ENCODE data around the gene AQP9. TPM values are rescaled to one million over a fixed set of nuclear protein-coding genes. Genes with fewer than 3 reads are reported as not detected.
A peak's percentile ranks its signal among the peaks of the same experiment; 100 is the strongest.
"Not testable (repeated sequence)": the region's sequence is repeated elsewhere in the genome, so short reads cannot be mapped to it uniquely, and the experiment has no call there.

Gene AQP9, protein sequence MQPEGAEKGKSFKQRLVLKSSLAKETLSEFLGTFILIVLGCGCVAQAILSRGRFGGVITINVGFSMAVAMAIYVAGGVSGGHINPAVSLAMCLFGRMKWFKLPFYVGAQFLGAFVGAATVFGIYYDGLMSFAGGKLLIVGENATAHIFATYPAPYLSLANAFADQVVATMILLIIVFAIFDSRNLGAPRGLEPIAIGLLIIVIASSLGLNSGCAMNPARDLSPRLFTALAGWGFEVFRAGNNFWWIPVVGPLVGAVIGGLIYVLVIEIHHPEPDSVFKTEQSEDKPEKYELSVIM
- 2.1 TPM for total RNA-seq

DNA sequence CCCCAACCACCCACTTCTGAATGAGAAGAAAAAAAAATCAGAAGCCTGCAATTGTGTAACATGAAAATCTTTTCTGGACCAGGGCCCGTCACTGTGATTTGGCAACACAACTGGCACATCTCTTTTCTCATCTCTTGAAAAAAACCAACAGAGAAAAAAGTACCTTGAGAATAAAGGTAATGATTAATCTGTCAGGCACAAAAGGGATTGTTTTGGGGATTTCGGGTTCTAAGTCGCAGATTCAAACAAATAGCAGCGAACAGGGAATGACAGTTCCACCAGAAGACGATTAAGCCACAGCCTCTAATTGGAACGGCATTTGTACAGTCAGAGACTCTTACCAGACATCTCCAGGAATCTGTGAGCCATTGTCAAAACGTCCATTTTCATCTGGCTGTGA, at the start of gene AQP9:
Gene AQP9 (plus strand): TSS at position 276 of the 400 bp plus-strand sequence. CDS start 185 bp downstream, outside the sequence.
- peak within 1 kb of the TSS; percentile 21 for H3K27ac ChIP-seq (ENCODE audit: low read depth, low read length)
- no peaks in the 10 kb centered on the region for H3K36me3 ChIP-seq (ENCODE audit: control insufficient read depth in 3 of 3, insufficient read depth in 3 of 3, low read length in 3 of 3)
- H3K4me3 ChIP-seq (ENCODE audit: low read length in 3 of 3): no peak within 1 kb of the TSS
- H3K9ac ChIP-seq (ENCODE audit: low read depth in 1 of 3, low read length in 3 of 3): no peak within 1 kb of the TSS
- H3K27me3 ChIP-seq (ENCODE audit: control insufficient read depth in 3 of 3, insufficient read depth in 3 of 3, low read length in 3 of 3): peaks cover 0 to 4% (median 2%) of the 10 kb centered on the region in 3 donors
- H3K4me1 ChIP-seq (ENCODE audit: control insufficient read depth in 3 of 3, insufficient read depth in 3 of 3, low read length in 3 of 3): no peaks in the 10 kb centered on the region
- H3K9me3 ChIP-seq (ENCODE audit: control insufficient read depth in 3 of 3, low read length in 3 of 3): no peaks in the 10 kb centered on the region

DNA sequence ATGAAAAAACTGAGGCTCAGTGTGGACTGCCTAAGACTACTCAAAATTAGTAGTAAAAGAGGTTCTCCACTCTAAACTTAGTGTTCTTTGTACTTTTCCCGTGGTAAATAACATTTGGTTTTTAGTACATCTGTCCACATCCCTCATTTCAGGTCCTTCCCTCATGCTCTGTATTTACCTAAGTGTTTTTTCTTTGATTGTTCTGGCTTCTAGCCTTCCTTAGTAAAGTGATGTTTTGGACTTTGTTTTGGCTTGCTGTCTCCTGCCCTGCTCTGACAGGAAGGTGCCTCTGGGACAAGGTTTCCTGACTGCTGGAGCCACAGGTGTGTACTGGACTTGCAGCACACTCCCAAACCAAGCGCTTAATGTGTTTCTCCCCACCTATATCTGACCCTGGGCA, 42.8 kb upstream of the AQP9 start:
- no peaks in the 10 kb centered on the region for H3K36me3 ChIP-seq (ENCODE audit: control insufficient read depth in 3 of 3, insufficient read depth in 3 of 3, low read length in 3 of 3)
- no peaks in the 10 kb centered on the region for H3K9me3 ChIP-seq (ENCODE audit: control insufficient read depth in 3 of 3, low read length in 3 of 3)
- H3K27ac ChIP-seq (ENCODE audit: low read depth, low read length): no peak overlapping the region
- no peaks in the 10 kb centered on the region for H3K4me1 ChIP-seq (ENCODE audit: control insufficient read depth in 3 of 3, insufficient read depth in 3 of 3, low read length in 3 of 3)
- H3K9ac ChIP-seq (ENCODE audit: low read depth in 1 of 3, low read length in 3 of 3): no peak overlapping the region
- no peaks in the 10 kb centered on the region for H3K27me3 ChIP-seq (ENCODE audit: control insufficient read depth in 3 of 3, insufficient read depth in 3 of 3, low read length in 3 of 3)
- H3K4me3 ChIP-seq (ENCODE audit: low read length in 3 of 3): no peak overlapping the region

DNA sequence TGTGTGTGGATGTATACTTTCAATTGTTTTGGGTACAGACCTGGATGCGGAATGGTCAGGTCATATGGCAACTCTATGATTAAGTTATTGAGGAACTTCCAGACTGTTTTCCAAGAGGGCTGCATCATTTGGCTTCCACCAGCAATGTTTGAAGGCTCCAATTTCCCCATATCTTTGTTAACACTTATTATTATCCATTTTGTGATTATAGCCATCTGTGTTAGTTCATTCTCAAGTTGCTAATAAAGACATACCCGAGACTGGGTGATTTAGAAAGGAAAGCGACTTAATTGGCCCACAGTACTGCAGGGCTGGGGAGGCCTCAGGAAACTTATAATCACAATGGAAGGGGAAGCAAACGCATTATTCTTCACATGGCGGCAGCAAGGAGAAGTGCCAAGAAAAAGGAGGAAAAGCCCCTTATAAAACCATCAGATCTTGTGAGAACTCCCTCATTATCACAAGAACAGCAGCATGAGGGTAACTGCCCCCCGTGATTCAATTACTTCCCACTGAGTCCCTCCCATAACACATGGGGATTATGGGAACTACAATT, 41.6 kb upstream of the AQP9 start:
- H3K9me3 ChIP-seq (ENCODE audit: control insufficient read depth in 3 of 3, low read length in 3 of 3): no peaks in the 10 kb centered on the region
- H3K27me3 ChIP-seq (ENCODE audit: control insufficient read depth in 3 of 3, insufficient read depth in 3 of 3, low read length in 3 of 3): no peaks in the 10 kb centered on the region
- no peak overlapping the region for H3K27ac ChIP-seq (ENCODE audit: low read depth, low read length)
- H3K9ac ChIP-seq (ENCODE audit: low read depth in 1 of 3, low read length in 3 of 3): no peak overlapping the region
- no peaks in the 10 kb centered on the region for H3K36me3 ChIP-seq (ENCODE audit: control insufficient read depth in 3 of 3, insufficient read depth in 3 of 3, low read length in 3 of 3)
- no peak overlapping the region for H3K4me3 ChIP-seq (ENCODE audit: low read length in 3 of 3)
- H3K4me1 ChIP-seq (ENCODE audit: control insufficient read depth in 3 of 3, insufficient read depth in 3 of 3, low read length in 3 of 3): no peaks in the 10 kb centered on the region

DNA sequence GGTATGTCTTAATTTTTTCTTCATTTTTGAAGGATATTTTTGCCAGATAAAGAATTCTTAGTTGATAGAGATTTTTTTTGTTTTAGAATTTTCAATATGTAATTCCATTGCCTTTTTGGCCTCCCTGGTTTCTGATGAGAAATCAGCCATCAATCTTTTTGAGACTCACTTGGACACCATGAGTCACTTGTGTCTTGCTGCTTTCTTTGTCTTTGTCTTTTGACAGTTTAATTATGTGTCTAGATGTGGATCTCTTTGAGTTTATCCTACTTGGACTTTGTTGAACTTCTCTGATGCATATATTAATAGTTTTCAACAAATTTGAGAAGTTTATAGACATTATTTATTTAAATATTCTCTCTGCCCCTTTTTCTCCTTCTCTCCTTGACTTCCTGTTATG, 34.7 kb upstream of the AQP9 start:
- H3K9me3 ChIP-seq (ENCODE audit: control insufficient read depth in 3 of 3, low read length in 3 of 3): no peaks in the 10 kb centered on the region
- H3K27me3 ChIP-seq (ENCODE audit: control insufficient read depth in 3 of 3, insufficient read depth in 3 of 3, low read length in 3 of 3): peaks cover 0 to 6% (median 0%) of the 10 kb centered on the region in 3 donors
- H3K4me3 ChIP-seq (ENCODE audit: low read length in 3 of 3): no peak overlapping the region
- no peak overlapping the region for H3K27ac ChIP-seq (ENCODE audit: low read depth, low read length)
- H3K9ac ChIP-seq (ENCODE audit: low read depth in 1 of 3, low read length in 3 of 3): no peak overlapping the region
- no peaks in the 10 kb centered on the region for H3K4me1 ChIP-seq (ENCODE audit: control insufficient read depth in 3 of 3, insufficient read depth in 3 of 3, low read length in 3 of 3)
- H3K36me3 ChIP-seq (ENCODE audit: control insufficient read depth in 3 of 3, insufficient read depth in 3 of 3, low read length in 3 of 3): no peaks in the 10 kb centered on the region

DNA sequence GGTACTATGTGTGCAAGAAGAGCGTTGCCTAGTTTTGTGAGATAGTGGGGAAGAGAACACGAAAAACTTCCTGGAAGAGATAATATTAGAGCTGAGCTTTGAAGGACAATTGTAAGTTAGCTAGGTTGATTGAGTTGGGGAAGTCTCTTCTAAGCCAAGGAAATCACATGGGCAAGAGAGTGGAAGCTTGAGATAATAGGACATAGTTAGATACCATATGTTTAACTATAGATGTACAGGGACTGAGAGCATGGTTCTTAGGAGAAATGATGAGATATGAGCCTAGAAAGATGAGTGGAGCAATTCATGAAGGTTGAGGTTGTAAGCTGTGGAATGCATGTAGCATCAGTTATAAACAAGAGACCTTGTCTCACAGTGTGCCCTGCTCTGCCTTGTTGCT, 30.1 kb upstream of the AQP9 start:
- no peak overlapping the region for H3K4me3 ChIP-seq (ENCODE audit: low read length in 3 of 3)
- no peaks in the 10 kb centered on the region for H3K4me1 ChIP-seq (ENCODE audit: control insufficient read depth in 3 of 3, insufficient read depth in 3 of 3, low read length in 3 of 3)
- no peak overlapping the region for H3K27ac ChIP-seq (ENCODE audit: low read depth, low read length)
- no peaks in the 10 kb centered on the region for H3K36me3 ChIP-seq (ENCODE audit: control insufficient read depth in 3 of 3, insufficient read depth in 3 of 3, low read length in 3 of 3)
- peaks cover 0 to 5% (median 4%) of the 10 kb centered on the region in 3 donors for H3K27me3 ChIP-seq (ENCODE audit: control insufficient read depth in 3 of 3, insufficient read depth in 3 of 3, low read length in 3 of 3)
- H3K9me3 ChIP-seq (ENCODE audit: control insufficient read depth in 3 of 3, low read length in 3 of 3): no peaks in the 10 kb centered on the region
- no peak overlapping the region for H3K9ac ChIP-seq (ENCODE audit: low read depth in 1 of 3, low read length in 3 of 3)

DNA sequence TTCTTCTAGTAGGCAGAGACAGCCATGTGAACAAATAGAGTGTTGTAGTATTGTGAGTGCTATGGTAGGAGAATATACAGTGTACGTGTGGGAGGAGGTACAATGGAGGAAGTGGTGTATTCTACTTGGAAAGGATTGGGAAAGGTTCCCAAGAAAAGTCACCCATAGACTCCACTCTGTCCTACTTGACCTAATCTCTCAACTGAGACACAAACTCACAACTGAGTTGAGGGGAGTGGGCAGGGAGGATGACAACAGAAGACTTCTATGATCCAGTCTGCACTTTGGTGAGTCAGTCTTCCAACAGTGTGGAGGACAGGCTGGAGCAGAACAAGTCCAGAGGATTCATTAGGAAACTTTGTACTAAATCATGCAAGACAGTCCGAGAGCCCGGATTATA, 28.8 kb upstream of the AQP9 start:
- H3K9me3 ChIP-seq (ENCODE audit: control insufficient read depth in 3 of 3, low read length in 3 of 3): no peaks in the 10 kb centered on the region
- no peaks in the 10 kb centered on the region for H3K36me3 ChIP-seq (ENCODE audit: control insufficient read depth in 3 of 3, insufficient read depth in 3 of 3, low read length in 3 of 3)
- H3K27ac ChIP-seq (ENCODE audit: low read depth, low read length): no peak overlapping the region
- H3K27me3 ChIP-seq (ENCODE audit: control insufficient read depth in 3 of 3, insufficient read depth in 3 of 3, low read length in 3 of 3): peaks cover 0 to 5% (median 0%) of the 10 kb centered on the region in 3 donors
- H3K4me1 ChIP-seq (ENCODE audit: control insufficient read depth in 3 of 3, insufficient read depth in 3 of 3, low read length in 3 of 3): no peaks in the 10 kb centered on the region
- H3K4me3 ChIP-seq (ENCODE audit: low read length in 3 of 3): no peak overlapping the region
- no peak overlapping the region for H3K9ac ChIP-seq (ENCODE audit: low read depth in 1 of 3, low read length in 3 of 3)

DNA sequence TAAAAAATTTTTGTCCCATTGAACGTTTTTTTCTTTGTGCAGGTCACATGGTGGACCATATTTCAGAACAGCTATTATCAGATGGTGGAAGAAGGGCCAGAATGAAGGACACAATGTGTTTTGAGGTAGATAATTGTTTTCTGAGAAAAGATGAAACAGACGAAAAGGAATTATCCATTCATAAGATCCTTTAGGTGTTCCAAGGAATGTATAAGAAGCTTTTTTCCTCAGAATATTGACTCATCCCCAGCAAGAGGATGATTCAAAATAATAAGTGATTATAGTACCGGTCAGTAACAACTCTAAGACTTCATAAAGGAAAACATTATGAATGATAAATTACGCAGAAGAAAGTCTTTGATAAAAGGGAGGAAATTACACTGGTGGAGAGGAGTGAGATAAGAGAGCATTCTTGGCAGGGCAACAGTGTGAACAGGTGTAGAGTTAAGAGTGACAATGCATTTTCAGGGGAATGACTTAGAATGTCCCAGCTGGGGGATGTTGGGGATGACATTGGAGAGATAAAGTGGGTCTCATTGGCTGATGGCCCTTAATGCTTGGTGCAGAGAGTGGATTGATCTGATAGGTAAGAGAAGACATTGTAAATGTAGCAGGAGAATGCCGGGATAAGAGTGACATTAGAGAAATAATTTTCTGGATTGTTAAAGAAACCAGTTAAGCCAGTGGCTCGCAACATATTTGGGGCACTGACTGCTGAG, 27.0 kb upstream of the AQP9 start:
- H3K4me3 ChIP-seq (ENCODE audit: low read length in 3 of 3): no peak overlapping the region
- no peak overlapping the region for H3K27ac ChIP-seq (ENCODE audit: low read depth, low read length)
- H3K36me3 ChIP-seq (ENCODE audit: control insufficient read depth in 3 of 3, insufficient read depth in 3 of 3, low read length in 3 of 3): no peaks in the 10 kb centered on the region
- H3K9me3 ChIP-seq (ENCODE audit: control insufficient read depth in 3 of 3, low read length in 3 of 3): no peaks in the 10 kb centered on the region
- no peak overlapping the region for H3K9ac ChIP-seq (ENCODE audit: low read depth in 1 of 3, low read length in 3 of 3)
- peaks cover 0 to 5% (median 0%) of the 10 kb centered on the region in 3 donors for H3K27me3 ChIP-seq (ENCODE audit: control insufficient read depth in 3 of 3, insufficient read depth in 3 of 3, low read length in 3 of 3)
- H3K4me1 ChIP-seq (ENCODE audit: control insufficient read depth in 3 of 3, insufficient read depth in 3 of 3, low read length in 3 of 3): no peaks in the 10 kb centered on the region

DNA sequence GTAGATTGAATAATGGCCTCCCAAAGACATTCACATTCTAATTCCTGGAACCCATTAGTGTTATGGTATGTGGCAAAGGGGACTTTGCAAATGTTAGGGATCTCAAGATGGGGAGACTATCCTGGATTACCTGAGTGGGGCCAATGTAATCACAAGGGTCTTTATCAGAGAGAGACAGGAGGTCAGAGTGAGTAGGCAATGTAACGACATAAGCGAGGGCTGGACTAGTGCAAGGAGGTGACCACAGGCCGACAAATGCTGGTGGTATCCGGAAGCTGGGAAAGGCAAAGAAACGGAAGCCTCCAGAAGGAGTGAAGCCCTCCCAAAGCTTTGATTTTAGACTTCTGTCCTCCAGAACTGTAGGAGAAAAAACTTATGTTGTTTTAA, 26.5 kb upstream of the AQP9 start:
- Histone ChIP-seq H3K4me1 (ENCODE audit: control insufficient read depth in 3 of 3, insufficient read depth in 3 of 3, low read length in 3 of 3) (no peaks in the 10 kb centered on the region), H3K9ac (ENCODE audit: low read depth in 1 of 3, low read length in 3 of 3) (no peak overlapping the region), H3K9me3 (ENCODE audit: control insufficient read depth in 3 of 3, low read length in 3 of 3) (no peaks in the 10 kb centered on the region), H3K27me3 (ENCODE audit: control insufficient read depth in 3 of 3, insufficient read depth in 3 of 3, low read length in 3 of 3) (peaks cover 0 to 5% (median 0%) of the 10 kb centered on the region in 3 donors), H3K27ac (ENCODE audit: low read depth, low read length) (no peak overlapping the region), H3K36me3 (ENCODE audit: control insufficient read depth in 3 of 3, insufficient read depth in 3 of 3, low read length in 3 of 3) (no peaks in the 10 kb centered on the region), H3K4me3 (ENCODE audit: low read length in 3 of 3) (no peak overlapping the region)

DNA sequence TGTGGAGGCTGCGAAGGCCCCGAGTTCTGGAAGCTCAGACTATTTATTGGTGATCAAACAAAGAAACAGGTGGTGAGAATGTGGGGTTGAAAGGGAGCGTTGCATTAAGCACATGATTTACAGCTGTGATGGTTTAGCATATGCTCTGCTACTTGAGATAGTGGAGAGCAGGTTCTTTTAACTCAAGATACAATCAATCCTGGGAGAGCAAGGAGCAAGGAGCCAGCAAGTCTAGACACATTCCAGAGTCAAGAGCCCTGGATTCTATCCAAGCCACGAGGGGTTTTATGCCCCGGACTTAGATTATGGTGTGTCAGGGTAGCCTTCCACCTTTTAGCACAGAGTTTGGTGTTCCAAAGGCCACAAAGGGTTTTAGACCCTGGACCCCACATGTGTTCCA, 24.8 kb upstream of the AQP9 start:
- not testable (repeated sequence) for H3K36me3 ChIP-seq (ENCODE audit: control insufficient read depth in 3 of 3, insufficient read depth in 3 of 3, low read length in 3 of 3); H3K4me1 ChIP-seq (ENCODE audit: control insufficient read depth in 3 of 3, insufficient read depth in 3 of 3, low read length in 3 of 3); H3K27ac ChIP-seq (ENCODE audit: low read depth, low read length); H3K9ac ChIP-seq (ENCODE audit: low read depth in 1 of 3, low read length in 3 of 3); H3K27me3 ChIP-seq (ENCODE audit: control insufficient read depth in 3 of 3, insufficient read depth in 3 of 3, low read length in 3 of 3); H3K9me3 ChIP-seq (ENCODE audit: control insufficient read depth in 3 of 3, low read length in 3 of 3); H3K4me3 ChIP-seq (ENCODE audit: low read length in 3 of 3)

DNA sequence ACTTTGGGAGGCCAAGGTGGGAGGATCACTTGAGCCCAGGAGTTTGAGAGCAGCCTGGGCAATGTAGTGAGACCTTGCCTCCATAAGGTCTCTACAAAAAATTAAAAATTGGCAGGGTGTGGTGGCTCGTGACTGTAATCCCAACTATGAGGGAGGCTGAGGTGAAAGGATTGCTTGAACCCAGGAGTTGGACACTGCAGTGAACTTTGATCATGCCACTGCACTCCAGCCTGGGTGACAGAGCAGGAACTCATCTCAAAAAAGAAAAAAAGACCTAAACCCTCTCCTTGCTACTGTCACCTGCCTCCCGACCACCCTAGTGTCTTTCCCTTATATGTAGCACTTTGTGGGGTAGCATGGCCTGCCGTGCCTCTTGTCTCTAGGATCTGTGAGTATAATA, 23.8 kb upstream of the AQP9 start:
- Histone ChIP-seq H3K27ac (ENCODE audit: low read depth, low read length) (no peak overlapping the region), H3K4me1 (ENCODE audit: control insufficient read depth in 3 of 3, insufficient read depth in 3 of 3, low read length in 3 of 3) (no peaks in the 10 kb centered on the region), H3K4me3 (ENCODE audit: low read length in 3 of 3) (no peak overlapping the region), H3K9ac (ENCODE audit: low read depth in 1 of 3, low read length in 3 of 3) (no peak overlapping the region), H3K9me3 (ENCODE audit: control insufficient read depth in 3 of 3, low read length in 3 of 3) (no peaks in the 10 kb centered on the region), H3K36me3 (ENCODE audit: control insufficient read depth in 3 of 3, insufficient read depth in 3 of 3, low read length in 3 of 3) (no peaks in the 10 kb centered on the region), H3K27me3 (ENCODE audit: control insufficient read depth in 3 of 3, insufficient read depth in 3 of 3, low read length in 3 of 3) (peaks cover 0 to 5% (median 0%) of the 10 kb centered on the region in 3 donors)
